Choroid plexus epithelial cell (primary cell): Measurements from ENCODE around the gene TGFBR3.

Experiments
- DNase-seq: peaks from one replicate; pipeline ENCODE4 v3.0.0-alpha.2; 2010; ENCODE audit warnings: low read depth
- H3K4me3 ChIP-seq: 2 replicates; pipeline ENCODE4 v1.5.1; 2011; ENCODE audit warnings: low read depth, mild to moderate bottlenecking, control low read depth, low read length, moderate library complexity
- TF ChIP-seq, protein P1 (sequence below): conservative IDR thresholded peaks from 2 replicates; pipeline ENCODE4 v1.5.1; 2011; ENCODE audit warnings: low read depth, mild to moderate bottlenecking, control low read depth, inconsistent platforms, low read length, moderate library complexity

TGFBR3 gene

DNA sequence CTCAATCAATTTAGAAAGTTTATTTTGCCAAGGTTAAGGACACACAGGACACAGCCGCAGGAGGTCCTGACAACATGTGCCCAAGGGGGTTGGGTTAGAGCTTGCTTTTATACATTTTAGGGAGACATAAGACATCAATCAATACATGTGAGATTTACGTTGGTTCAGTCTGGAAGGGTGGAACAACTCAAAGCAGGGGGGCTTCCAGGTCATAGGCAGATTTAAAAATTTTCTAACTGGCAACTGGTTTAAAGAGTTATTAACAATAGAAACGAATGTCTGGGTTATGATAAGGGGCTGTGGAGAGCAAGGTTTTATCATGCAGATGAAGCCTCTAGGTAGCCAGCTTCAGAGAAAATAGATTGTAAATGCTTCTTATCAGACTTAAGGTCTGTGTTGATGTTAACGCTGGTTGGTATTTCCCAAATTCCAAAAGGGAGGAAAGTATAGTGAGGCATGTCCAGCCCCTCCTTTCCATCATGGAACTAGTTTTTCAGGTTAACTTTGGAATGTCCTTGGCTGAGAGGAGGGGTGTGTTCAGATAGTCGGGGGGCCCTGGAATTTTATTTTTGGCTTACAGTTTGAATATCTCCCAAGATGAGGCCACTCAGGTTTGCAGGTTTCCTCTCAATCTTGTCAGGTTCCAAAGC is 31.0 kb upstream of the TGFBR3 start:
- no peak overlapping the region for H3K4me3 ChIP-seq
- TF ChIP-seq, protein P1, sequence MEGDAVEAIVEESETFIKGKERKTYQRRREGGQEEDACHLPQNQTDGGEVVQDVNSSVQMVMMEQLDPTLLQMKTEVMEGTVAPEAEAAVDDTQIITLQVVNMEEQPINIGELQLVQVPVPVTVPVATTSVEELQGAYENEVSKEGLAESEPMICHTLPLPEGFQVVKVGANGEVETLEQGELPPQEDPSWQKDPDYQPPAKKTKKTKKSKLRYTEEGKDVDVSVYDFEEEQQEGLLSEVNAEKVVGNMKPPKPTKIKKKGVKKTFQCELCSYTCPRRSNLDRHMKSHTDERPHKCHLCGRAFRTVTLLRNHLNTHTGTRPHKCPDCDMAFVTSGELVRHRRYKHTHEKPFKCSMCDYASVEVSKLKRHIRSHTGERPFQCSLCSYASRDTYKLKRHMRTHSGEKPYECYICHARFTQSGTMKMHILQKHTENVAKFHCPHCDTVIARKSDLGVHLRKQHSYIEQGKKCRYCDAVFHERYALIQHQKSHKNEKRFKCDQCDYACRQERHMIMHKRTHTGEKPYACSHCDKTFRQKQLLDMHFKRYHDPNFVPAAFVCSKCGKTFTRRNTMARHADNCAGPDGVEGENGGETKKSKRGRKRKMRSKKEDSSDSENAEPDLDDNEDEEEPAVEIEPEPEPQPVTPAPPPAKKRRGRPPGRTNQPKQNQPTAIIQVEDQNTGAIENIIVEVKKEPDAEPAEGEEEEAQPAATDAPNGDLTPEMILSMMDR = no peak
- no peak for DNase-seq

DNA sequence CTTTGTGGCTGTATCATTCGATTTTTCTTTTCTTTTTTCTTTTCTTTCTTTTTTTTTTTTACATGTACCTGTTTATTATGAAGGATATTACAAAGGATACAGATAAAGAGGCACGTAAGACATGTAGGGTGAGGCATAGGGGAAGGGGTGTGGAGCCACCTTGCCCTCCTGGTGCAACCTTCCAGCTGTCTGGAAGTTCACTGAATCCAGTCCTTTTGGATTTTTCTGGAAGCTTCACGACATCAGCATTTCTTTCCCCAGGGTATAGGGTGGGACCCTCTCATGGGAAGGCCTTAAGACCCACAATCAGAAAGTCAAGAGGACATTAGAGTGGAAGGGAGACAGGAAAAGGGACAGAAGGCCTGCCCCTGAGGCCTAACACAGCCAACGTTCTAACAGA is 30.1 kb upstream of the TGFBR3 start:
- no peak overlapping the region for H3K4me3 ChIP-seq
- TF ChIP-seq, protein P1 = no peak
- no peak for DNase-seq

DNA sequence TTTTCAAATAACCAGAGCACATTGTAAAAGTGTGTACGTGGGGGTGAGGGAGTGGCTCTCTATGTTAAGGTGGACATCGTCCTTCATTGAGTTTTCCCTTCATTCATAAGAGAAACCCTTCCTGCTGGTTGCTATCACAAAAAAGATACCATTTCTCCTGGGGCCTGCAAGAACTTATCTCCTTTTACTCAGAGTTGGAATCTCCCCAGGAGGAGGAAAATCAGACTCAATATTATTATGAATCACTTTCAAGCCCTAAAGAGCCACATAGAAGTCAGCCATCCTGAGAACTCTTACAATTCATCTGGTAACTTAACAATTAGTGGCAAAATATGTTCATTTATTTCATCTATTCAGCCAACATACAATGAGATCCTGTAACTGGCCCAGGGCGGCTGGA is 27.1 kb upstream of the TGFBR3 start:
- H3K4me3 ChIP-seq = no peak overlapping the region
- peak; percentile 42 for DNase-seq
- TF ChIP-seq, protein P1 = no peak

DNA sequence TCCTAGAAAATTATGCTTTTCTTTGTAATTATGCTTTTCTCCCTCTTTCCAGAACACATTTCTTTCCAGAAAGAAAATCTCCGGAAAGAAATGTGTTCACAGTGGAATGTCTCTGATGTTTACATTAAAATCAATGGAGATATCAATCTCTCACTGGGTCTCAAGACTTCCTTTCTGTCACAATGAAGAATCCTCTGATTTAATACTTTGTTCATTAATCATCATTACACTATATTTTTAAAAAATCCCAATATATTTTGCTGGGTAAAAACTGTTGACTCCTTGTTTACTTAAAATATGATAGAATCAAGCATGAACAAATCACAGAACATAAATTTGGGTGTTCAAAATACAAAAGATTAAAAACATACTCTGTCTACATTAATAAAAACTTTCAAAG is 26.3 kb upstream of the TGFBR3 start:
- DNase-seq = no peak
- TF ChIP-seq, protein P1 = no peak
- H3K4me3 ChIP-seq = no peak overlapping the region

DNA sequence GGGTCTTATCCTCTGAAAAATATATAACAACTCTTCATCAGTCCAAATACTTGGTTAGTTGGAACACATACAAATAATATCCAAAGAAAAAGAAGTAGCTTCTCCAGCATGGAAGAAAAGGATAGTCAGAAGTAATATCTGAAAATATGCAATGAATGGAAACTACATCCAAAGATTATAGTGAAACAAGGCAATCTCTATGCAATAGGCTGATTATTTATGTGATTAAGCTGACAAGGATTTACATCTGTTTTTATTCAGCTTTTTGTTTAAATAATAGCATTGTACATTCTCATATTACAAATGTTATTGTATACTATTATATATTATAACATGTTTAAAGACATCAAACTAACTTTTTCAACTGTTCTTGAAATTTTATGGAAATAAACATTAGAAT is 15.3 kb upstream of the TGFBR3 start:
- DNase-seq = no peak
- no peak overlapping the region for H3K4me3 ChIP-seq
- TF ChIP-seq, protein P1 = no peak

DNA sequence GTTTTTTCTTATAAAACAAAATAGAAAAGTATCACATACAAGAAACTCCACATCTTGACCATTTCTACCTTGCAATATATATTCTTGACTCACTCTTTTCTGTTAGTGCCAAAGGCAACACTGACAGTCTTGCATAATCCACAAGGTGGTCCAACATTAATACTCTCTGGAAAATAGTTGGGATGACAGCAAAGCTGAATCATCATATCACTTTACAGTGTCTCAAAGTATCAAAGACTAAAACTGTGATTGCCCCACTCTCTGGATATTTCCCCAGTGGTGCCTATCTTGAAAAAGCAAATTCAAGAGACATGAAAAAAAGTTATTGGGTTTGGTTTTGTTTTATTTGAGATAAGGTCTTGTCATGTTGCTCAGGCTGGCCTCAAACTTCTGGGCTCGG is 14.6 kb upstream of the TGFBR3 start:
- no peak overlapping the region for H3K4me3 ChIP-seq
- DNase-seq = peak; percentile 96
- TF ChIP-seq, protein P1 = no peak

DNA sequence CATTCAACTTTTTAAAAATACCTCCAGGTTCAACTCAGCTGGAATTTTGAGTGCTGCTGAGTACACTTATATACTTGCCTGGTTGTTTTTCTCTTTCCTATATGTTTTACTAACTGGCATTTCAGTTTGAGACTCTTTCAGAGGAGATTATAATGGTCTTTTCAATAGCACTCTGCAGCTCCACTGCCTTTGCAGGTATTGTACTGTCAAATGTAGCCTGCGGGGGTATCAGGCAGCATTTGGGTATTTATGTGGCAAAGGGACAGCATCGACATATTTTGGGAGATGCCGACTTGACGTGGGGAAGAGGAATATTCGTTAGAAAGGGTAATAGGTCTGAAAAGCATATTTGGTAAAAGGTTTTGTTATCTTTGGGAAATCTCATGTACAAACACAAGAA is 11.1 kb upstream of the TGFBR3 start:
- TF ChIP-seq, protein P1 = no peak
- no peak for DNase-seq
- H3K4me3 ChIP-seq = no peak overlapping the region
